Natural killer cell (primary cell): ENCODE results near the gene WASHC4. TPM values are rescaled to one million over a fixed set of nuclear protein-coding genes. Genes with fewer than 3 reads are reported as not detected.

ENCODE experiments used
- ATAC-seq, 3 donors: fragments of 150-1000 bp in 2 of 3; fragments of 200-7000 bp in 1 of 3; cut with Tn5 transposase; 1 replicate in 1 of 3; 2 replicates in 2 of 3; pipeline ENCODE4 v1.10.0; 2021; ENCODE audit warnings: mild to moderate bottlenecking in 2 of 3, moderate library complexity in 2 of 3
- DNase-seq, 2 donors: peaks; one replicate each; pipeline versions ENCODE4 v3.0.0 to v3.0.0-alpha.2; 2013 to 2021; ENCODE audit warnings: mixed read lengths in 1 of 2
- H3K27ac ChIP-seq: one replicate; pipeline ENCODE4 v1.5.1; 2013; ENCODE audit warnings: mild to moderate bottlenecking, low read length
- H3K27me3 ChIP-seq: one replicate; pipeline ENCODE4 v1.6.1; 2013; ENCODE audit warnings: low read length; ENCODE audit not compliant: control insufficient read depth, insufficient read depth
- H3K36me3 ChIP-seq: one replicate; pipeline ENCODE4 v1.6.1; 2013; ENCODE audit warnings: low read length; ENCODE audit not compliant: control insufficient read depth, insufficient read depth
- H3K4me1 ChIP-seq: one replicate; pipeline ENCODE4 v1.6.1; 2013; ENCODE audit warnings: low read length; ENCODE audit not compliant: control insufficient read depth, insufficient read depth
- H3K4me3 ChIP-seq: one replicate; pipeline ENCODE4 v1.5.1; 2013; ENCODE audit warnings: low read length
- H3K9me3 ChIP-seq: one replicate; pipeline ENCODE4 v1.6.1; 2013; ENCODE audit warnings: low read length; ENCODE audit not compliant: control insufficient read depth, insufficient read depth
- H3K27ac Mint-ChIP-seq, 2 donors: one replicate each; pipeline ENCODE4 v1.8.0; 2022; ENCODE audit warnings: mild to moderate bottlenecking in 2 of 2, mixed read lengths in 2 of 2, moderate library complexity in 1 of 2
- H3K27me3 Mint-ChIP-seq, 2 donors: one replicate each; pipeline ENCODE4 v1.8.0; 2022; ENCODE audit warnings: low read depth in 2 of 2, mixed read lengths in 2 of 2
- H3K36me3 Mint-ChIP-seq: one replicate; pipeline ENCODE4 v1.8.0; 2022; ENCODE audit warnings: mixed read lengths
- H3K4me1 Mint-ChIP-seq, 2 donors: one replicate each; pipeline ENCODE4 v1.8.0; 2022; ENCODE audit warnings: mixed read lengths in 2 of 2
- H3K4me3 Mint-ChIP-seq: one replicate; pipeline ENCODE4 v1.8.0; 2022; ENCODE audit warnings: mild to moderate bottlenecking, moderate library complexity, mixed read lengths
- H3K9me3 Mint-ChIP-seq, 2 donors: one replicate each; pipeline ENCODE4 v1.8.0; 2022; ENCODE audit warnings: mixed read lengths in 2 of 2
- CTCF ChIP-seq: fragments of 200-600 bp; IDR thresholded peaks from one replicate; pipeline ENCODE4 v1.8.0; 2022; ENCODE audit warnings: antibody characterized with exemption
- WGBS: methylation state at CpG from one replicate; pipeline ENCODE4 v1.1.7; 2013; ENCODE audit warnings: missing lambda C conversion rate; ENCODE audit not compliant: insufficient coverage; 5-methylcytosine and 5-hydroxymethylcytosine counted together
- intact Hi-C: fragments of 100-400 bp; cut with micrococcal nuclease; formaldehyde crosslinking; loops from one replicate; pipeline ENCODE4 v1.14.2; 2022
- total RNA-seq, 4 donors: library from RNA; stranded (reverse); fragments of 120-200 nt in 1 of 4; gene quantifications; one replicate each; pipeline versions ENCODE4 v1.2.3 to v1.2.4, GENCODE V29; 2013 to 2022

The WASHC4 gene
- total RNA-seq, 3 donors from 2014 or later (not counting 1 experiment from before 2014, with no cell fraction given) = 34.2 to 40.9 (median 35.7) TPM

- H3K36me3 Mint-ChIP-seq = peaks cover 25% of the 10 kb centered on the region
- H3K27me3 Mint-ChIP-seq = no peaks in the 10 kb centered on the region
These were observed 59.8 kb downstream of the WASHC4 start for GRCh38 chr12:105167346-105167745.

GRCh38 chr12:105168006-105168405 lies 60.5 kb downstream of the WASHC4 start:
- no peaks in the 10 kb centered on the region for H3K4me1 Mint-ChIP-seq
- Histone ChIP-seq H3K4me1 (no peaks in the 10 kb centered on the region), H3K27ac (no peak overlapping the region), H3K4me3 (no peak overlapping the region), H3K27me3 (no peaks in the 10 kb centered on the region), H3K9me3 (no peaks in the 10 kb centered on the region), H3K36me3 (peaks cover 57% of the 10 kb centered on the region)
- no peak for TF ChIP-seq CTCF
- no peaks in the 10 kb centered on the region for H3K9me3 Mint-ChIP-seq
- no peaks in the 10 kb centered on the region for H3K27me3 Mint-ChIP-seq
- ATAC-seq (no peak), DNase-seq (no peak)
- H3K27ac Mint-ChIP-seq = no peak overlapping the region
- intact Hi-C loops = no loop called here
- H3K36me3 Mint-ChIP-seq = peaks cover 25% of the 10 kb centered on the region
- H3K4me3 Mint-ChIP-seq = no peak overlapping the region

More at GRCh38 chr12:105167346-105167745, 59.8 kb downstream of the WASHC4 start:
- H3K27ac Mint-ChIP-seq = no peak overlapping the region
- no peaks in the 10 kb centered on the region for H3K27me3 ChIP-seq
- DNase-seq = no peak
- TF ChIP-seq CTCF = no peak
- no peak overlapping the region for H3K4me3 Mint-ChIP-seq
- H3K36me3 ChIP-seq = peaks cover 58% of the 10 kb centered on the region
- no peak for ATAC-seq
- H3K4me1 Mint-ChIP-seq = no peaks in the 10 kb centered on the region
- intact Hi-C loops = no loop called here
- H3K9me3 Mint-ChIP-seq = no peaks in the 10 kb centered on the region
- H3K9me3 ChIP-seq = no peaks in the 10 kb centered on the region
- H3K4me1 ChIP-seq = no peaks in the 10 kb centered on the region
- no peak overlapping the region for H3K27ac ChIP-seq
- H3K4me3 ChIP-seq = no peak overlapping the region

- H3K4me3 ChIP-seq = no peak overlapping the region
- 100% methylated on average over 1 of the region's 3 CpGs for WGBS
- H3K4me1 ChIP-seq = no peaks in the 10 kb centered on the region
- DNase-seq (no peak), ATAC-seq (no peak)
- no peak overlapping the region for H3K27ac ChIP-seq
- H3K4me1 Mint-ChIP-seq = no peaks in the 10 kb centered on the region
- no peaks in the 10 kb centered on the region for H3K9me3 ChIP-seq
- H3K36me3 ChIP-seq = peaks cover 54% of the 10 kb centered on the region
- no peak overlapping the region for H3K4me3 Mint-ChIP-seq
- no peaks in the 10 kb centered on the region for H3K27me3 Mint-ChIP-seq
- H3K27ac Mint-ChIP-seq = peak overlapping the region; percentile 27 to 39
- no peaks in the 10 kb centered on the region for H3K27me3 ChIP-seq
- intact Hi-C loops = no loop called here
- TF ChIP-seq CTCF = no peak
- H3K36me3 Mint-ChIP-seq = peaks cover 17% of the 10 kb centered on the region
- no peaks in the 10 kb centered on the region for H3K9me3 Mint-ChIP-seq
These were observed 62.6 kb downstream of the WASHC4 start for GRCh38 chr12:105170139-105170538.

GRCh38 chr12:105171691-105172436 lies 64.3 kb downstream of the WASHC4 start:
- H3K36me3 ChIP-seq = peaks cover 51% of the 10 kb centered on the region
- no peaks in the 10 kb centered on the region for H3K9me3 ChIP-seq
- no peak for DNase-seq
- H3K27me3 Mint-ChIP-seq = no peaks in the 10 kb centered on the region
- intact Hi-C loops = no loop called here
- no peaks in the 10 kb centered on the region for H3K27me3 ChIP-seq
- no peak for ATAC-seq
- peak overlapping the region; percentile 17 to 19 for H3K27ac Mint-ChIP-seq
- no peak overlapping the region for H3K4me3 ChIP-seq
- H3K27ac ChIP-seq = no peak overlapping the region
- H3K9me3 Mint-ChIP-seq = no peaks in the 10 kb centered on the region
- H3K4me3 Mint-ChIP-seq = no peak overlapping the region
- 95% methylated on average over 4 of the region's 6 CpGs for WGBS
- no peaks in the 10 kb centered on the region for H3K4me1 Mint-ChIP-seq
- no peaks in the 10 kb centered on the region for H3K4me1 ChIP-seq
- TF ChIP-seq CTCF = no peak
- H3K36me3 Mint-ChIP-seq = peaks cover 17% of the 10 kb centered on the region
